ENCODE data around the gene CUEDC2. TPM values are rescaled to one million over a fixed set of nuclear protein-coding genes. Genes with fewer than 3 reads are reported as not detected.

CUEDC2 gene
- polyA plus RNA-seq, 1 donor from 2014 or later, result 169 TPM

DNA sequence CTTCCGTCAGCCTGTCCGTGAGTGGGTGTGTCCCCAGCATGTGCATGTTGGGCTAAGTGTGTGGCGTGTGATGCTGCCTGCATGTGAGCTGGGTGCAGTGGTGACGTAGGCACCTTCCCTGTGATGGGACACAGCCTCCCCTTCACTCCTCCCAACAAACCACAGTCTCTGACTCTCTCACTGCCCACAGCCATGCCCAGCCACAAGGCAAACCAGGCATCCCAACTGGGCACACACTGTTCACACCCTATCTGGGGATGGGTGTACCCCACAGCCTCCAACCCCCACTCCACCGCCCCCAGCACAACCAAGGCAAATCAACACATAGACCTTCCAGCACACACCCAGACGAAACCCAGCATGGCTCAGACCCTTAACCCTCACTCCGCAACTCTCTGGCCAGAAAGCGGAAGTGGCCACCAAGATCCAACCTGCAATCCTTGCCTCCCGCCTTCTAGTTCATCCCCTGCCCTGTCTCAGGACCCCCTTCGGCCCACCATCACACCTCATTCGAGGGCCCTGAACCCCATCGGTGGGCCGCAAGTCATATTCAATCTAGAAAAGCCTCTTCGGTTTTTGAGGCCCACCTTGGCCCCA, 24.1 kb downstream of the CUEDC2 start:
- H4K20me1 ChIP-seq (ENCODE audit: insufficient read depth), result no peaks in the 10 kb centered on the region
- H3K27me3 ChIP-seq (ENCODE audit: insufficient read depth, low read depth, low read length), result peaks cover 7% of the 10 kb centered on the region
- peak overlapping the region; percentile 64 for H3K9ac ChIP-seq (ENCODE audit: low read length)
- H3K4me2 ChIP-seq (ENCODE audit: low read length), result peak overlapping the region; percentile 12
- H3K79me2 ChIP-seq (replicated peaks; ENCODE audit: insufficient read depth, low read length), result peaks cover 8% of the 10 kb centered on the region
- no peaks in the 10 kb centered on the region for H3K36me3 ChIP-seq (ENCODE audit: insufficient read depth, low read length)
- H3F3A ChIP-seq (ENCODE audit: insufficient read depth, low read length, poor library complexity, severe bottlenecking), result no peaks in the 10 kb centered on the region
- TF ChIP-seq MXI1 (conservative IDR thresholded peaks at IDR 0.05; ENCODE audit: poor library complexity, severe bottlenecking) (no peak), POLR2AphosphoS5 (IDR thresholded peaks at IDR 0.05) (no peak), RAD21 (conservative IDR thresholded peaks at IDR 0.05) (no peak), EZH2 (IDR thresholded peaks at IDR 0.05; ENCODE audit: borderline replicate concordance, insufficient read depth, low read length, poor library complexity, severe bottlenecking) (no peak), SMC3 (conservative IDR thresholded peaks at IDR 0.05; ENCODE audit: poor library complexity) (no peak), EP300 (conservative IDR thresholded peaks at IDR 0.05; ENCODE audit: poor library complexity, severe bottlenecking) (no peak), TAF1 (IDR thresholded peaks at IDR 0.05; ENCODE audit: low read depth) (no peak)
- TF ChIP-seq, protein P1, sequence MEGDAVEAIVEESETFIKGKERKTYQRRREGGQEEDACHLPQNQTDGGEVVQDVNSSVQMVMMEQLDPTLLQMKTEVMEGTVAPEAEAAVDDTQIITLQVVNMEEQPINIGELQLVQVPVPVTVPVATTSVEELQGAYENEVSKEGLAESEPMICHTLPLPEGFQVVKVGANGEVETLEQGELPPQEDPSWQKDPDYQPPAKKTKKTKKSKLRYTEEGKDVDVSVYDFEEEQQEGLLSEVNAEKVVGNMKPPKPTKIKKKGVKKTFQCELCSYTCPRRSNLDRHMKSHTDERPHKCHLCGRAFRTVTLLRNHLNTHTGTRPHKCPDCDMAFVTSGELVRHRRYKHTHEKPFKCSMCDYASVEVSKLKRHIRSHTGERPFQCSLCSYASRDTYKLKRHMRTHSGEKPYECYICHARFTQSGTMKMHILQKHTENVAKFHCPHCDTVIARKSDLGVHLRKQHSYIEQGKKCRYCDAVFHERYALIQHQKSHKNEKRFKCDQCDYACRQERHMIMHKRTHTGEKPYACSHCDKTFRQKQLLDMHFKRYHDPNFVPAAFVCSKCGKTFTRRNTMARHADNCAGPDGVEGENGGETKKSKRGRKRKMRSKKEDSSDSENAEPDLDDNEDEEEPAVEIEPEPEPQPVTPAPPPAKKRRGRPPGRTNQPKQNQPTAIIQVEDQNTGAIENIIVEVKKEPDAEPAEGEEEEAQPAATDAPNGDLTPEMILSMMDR (IDR thresholded peaks at IDR 0.05; ENCODE audit: poor library complexity, severe bottlenecking), result no peak
- TF ChIP-seq, protein P2, sequence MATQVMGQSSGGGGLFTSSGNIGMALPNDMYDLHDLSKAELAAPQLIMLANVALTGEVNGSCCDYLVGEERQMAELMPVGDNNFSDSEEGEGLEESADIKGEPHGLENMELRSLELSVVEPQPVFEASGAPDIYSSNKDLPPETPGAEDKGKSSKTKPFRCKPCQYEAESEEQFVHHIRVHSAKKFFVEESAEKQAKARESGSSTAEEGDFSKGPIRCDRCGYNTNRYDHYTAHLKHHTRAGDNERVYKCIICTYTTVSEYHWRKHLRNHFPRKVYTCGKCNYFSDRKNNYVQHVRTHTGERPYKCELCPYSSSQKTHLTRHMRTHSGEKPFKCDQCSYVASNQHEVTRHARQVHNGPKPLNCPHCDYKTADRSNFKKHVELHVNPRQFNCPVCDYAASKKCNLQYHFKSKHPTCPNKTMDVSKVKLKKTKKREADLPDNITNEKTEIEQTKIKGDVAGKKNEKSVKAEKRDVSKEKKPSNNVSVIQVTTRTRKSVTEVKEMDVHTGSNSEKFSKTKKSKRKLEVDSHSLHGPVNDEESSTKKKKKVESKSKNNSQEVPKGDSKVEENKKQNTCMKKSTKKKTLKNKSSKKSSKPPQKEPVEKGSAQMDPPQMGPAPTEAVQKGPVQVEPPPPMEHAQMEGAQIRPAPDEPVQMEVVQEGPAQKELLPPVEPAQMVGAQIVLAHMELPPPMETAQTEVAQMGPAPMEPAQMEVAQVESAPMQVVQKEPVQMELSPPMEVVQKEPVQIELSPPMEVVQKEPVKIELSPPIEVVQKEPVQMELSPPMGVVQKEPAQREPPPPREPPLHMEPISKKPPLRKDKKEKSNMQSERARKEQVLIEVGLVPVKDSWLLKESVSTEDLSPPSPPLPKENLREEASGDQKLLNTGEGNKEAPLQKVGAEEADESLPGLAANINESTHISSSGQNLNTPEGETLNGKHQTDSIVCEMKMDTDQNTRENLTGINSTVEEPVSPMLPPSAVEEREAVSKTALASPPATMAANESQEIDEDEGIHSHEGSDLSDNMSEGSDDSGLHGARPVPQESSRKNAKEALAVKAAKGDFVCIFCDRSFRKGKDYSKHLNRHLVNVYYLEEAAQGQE (IDR thresholded peaks at IDR 0.05; ENCODE audit: borderline replicate concordance), result no peak
- H3K27ac ChIP-seq (ENCODE audit: low read length), result peak overlapping the region; percentile 5
- H3K9me3 ChIP-seq (ENCODE audit: low read length), result no peaks in the 10 kb centered on the region
- peak overlapping the region; percentile 77 for H3K4me3 ChIP-seq (ENCODE audit: low read length)
- no peaks in the 10 kb centered on the region for H3K9me2 ChIP-seq (ENCODE audit: insufficient read depth, low read length)
- H2AFZ ChIP-seq (ENCODE audit: low read depth, low read length), result no peak overlapping the region

DNA sequence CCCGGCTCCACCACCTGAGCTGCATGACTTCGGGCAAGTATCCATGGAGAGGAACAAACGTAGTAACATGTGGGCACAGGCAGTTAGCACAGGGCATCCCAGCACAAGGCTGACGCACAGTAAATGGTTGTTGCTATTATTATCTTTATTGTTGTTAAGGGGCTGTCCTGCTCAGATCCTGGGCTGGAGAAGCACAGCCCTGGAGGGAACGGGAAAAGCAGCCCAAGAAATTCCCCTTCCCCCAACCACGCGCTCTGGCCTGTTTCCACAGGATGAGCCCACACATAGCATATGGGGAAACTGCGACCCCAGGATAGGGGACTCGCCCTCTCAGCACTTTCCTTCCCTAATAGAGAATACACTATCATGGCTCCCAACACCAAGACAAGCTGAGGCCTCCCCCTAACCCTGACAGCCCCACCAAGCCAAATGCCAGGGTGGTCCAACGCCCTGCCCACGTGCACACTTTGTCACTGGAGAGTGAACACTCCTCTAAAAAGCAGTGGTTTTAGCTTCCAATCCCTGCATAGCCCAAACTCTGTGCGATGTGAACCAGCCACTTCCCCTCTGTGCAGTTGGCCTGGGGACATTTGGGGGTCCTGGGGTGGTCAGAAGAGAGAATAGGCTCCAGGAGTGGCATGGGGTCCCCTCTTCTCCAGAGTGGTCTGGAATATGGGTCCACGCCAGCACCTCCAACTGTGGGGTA, 24.8 kb downstream of the CUEDC2 start:
- H3F3A ChIP-seq (ENCODE audit: insufficient read depth, low read length, poor library complexity, severe bottlenecking), result no peaks in the 10 kb centered on the region
- no peak overlapping the region for H3K27ac ChIP-seq (ENCODE audit: low read length)
- no peaks in the 10 kb centered on the region for H3K9me2 ChIP-seq (ENCODE audit: insufficient read depth, low read length)
- no peak overlapping the region for H3K9ac ChIP-seq (ENCODE audit: low read length)
- no peaks in the 10 kb centered on the region for H3K9me3 ChIP-seq (ENCODE audit: low read length)
- no peak overlapping the region for H3K4me2 ChIP-seq (ENCODE audit: low read length)
- peaks cover 7% of the 10 kb centered on the region for H3K79me2 ChIP-seq (replicated peaks; ENCODE audit: insufficient read depth, low read length)
- no peaks in the 10 kb centered on the region for H3K36me3 ChIP-seq (ENCODE audit: insufficient read depth, low read length)
- TF ChIP-seq RAD21 (conservative IDR thresholded peaks at IDR 0.05) (no peak), MXI1 (conservative IDR thresholded peaks at IDR 0.05; ENCODE audit: poor library complexity, severe bottlenecking) (no peak), EZH2 (IDR thresholded peaks at IDR 0.05; ENCODE audit: borderline replicate concordance, insufficient read depth, low read length, poor library complexity, severe bottlenecking) (no peak), SMC3 (conservative IDR thresholded peaks at IDR 0.05; ENCODE audit: poor library complexity) (no peak), POLR2AphosphoS5 (IDR thresholded peaks at IDR 0.05) (no peak), TAF1 (IDR thresholded peaks at IDR 0.05; ENCODE audit: low read depth) (no peak), EP300 (conservative IDR thresholded peaks at IDR 0.05; ENCODE audit: poor library complexity, severe bottlenecking) (no peak)
- TF ChIP-seq, protein P1 (IDR thresholded peaks at IDR 0.05; ENCODE audit: poor library complexity, severe bottlenecking), result no peak
- TF ChIP-seq, protein P2 (IDR thresholded peaks at IDR 0.05; ENCODE audit: borderline replicate concordance), result no peak
- peaks cover 7% of the 10 kb centered on the region for H3K27me3 ChIP-seq (ENCODE audit: insufficient read depth, low read depth, low read length)
- H4K20me1 ChIP-seq (ENCODE audit: insufficient read depth), result no peaks in the 10 kb centered on the region
- no peak overlapping the region for H2AFZ ChIP-seq (ENCODE audit: low read depth, low read length)
- H3K4me3 ChIP-seq (ENCODE audit: low read length), result peak overlapping the region; percentile 77

Data from neural cell (in vitro differentiated cells).